DMS114 treated with DMSO at 0.1 percent for 48 hours (cell line): Measurements from ENCODE around the gene KCNK4.
A peak's percentile ranks its signal among the peaks of the same experiment; 100 is the strongest.

Experiments used
- DNase-seq: peaks from one replicate; lab custom pipeline; 2025; ENCODE audit not compliant: unreplicated experiment; lab: John Stamatoyannopoulos, UW

The KCNK4 gene

GRCh38 chr11:64289002-64289564, 2.0 kb upstream of the KCNK4 start:
- no peak for DNase-seq

- DNase-seq = no peak
Observed at GRCh38 chr11:64290352-64291261, 495 bp upstream of the KCNK4 start.

GRCh38 chr11:64291752-64292459, 804 bp downstream of the KCNK4 start:
- no peak for DNase-seq

GRCh38 chr11:64292460-64293254, 1.6 kb downstream of the KCNK4 start:
- DNase-seq = no peak

GRCh38 chr11:64294774-64295173, 3.7 kb downstream of the KCNK4 start:
- DNase-seq = no peak

- no peak for DNase-seq
Observed at GRCh38 chr11:64295760-64296159, 4.7 kb downstream of the KCNK4 start.

GRCh38 chr11:64296236-64296635, 5.1 kb downstream of the KCNK4 start:
- DNase-seq = no peak

- no peak for DNase-seq
Observed at GRCh38 chr11:64296830-64297698, 6.0 kb downstream of the KCNK4 start.

GRCh38 chr11:64297699-64298358, 6.7 kb downstream of the KCNK4 start:
- DNase-seq = no peak

- no peak for DNase-seq
Observed at GRCh38 chr11:64298966-64299846, 8.1 kb downstream of the KCNK4 start.

- no peak for DNase-seq
Observed at GRCh38 chr11:64299847-64300648, 8.9 kb downstream of the KCNK4 start, which contains the start of gene CATSPERZ. Gene CATSPERZ, plus strand, starts transcription at chr11:64300358. Its CDS starts 53 bp downstream, at chr11:64300411.

- no peak for DNase-seq
Observed at GRCh38 chr11:64303109-64304031, 12.3 kb downstream of the KCNK4 start.

GRCh38 chr11:64304032-64304315, 12.9 kb downstream of the KCNK4 start:
- DNase-seq = no peak

- peak; percentile 62 for DNase-seq
Observed at GRCh38 chr11:64304316-64305072, 13.4 kb downstream of the KCNK4 start.

GRCh38 chr11:64305075-64305690, 14.1 kb downstream of the KCNK4 start, which contains the start of gene ESRRA:
Gene ESRRA, plus strand, starts transcription at chr11:64305524. Its CDS starts 1,656 bp downstream, at chr11:64307180.
- DNase-seq = peak; percentile 98
